Uterus (tissue), 2 donors: ENCODE measurements around the gene ADAMTS19.

Experiments used
- POLR2A ChIP-seq, 2 donors: fragments of 450-650 bp; IDR thresholded peaks; one replicate each; pipeline ENCODE4 v1.6.1; 2016; ENCODE audit warnings: antibody characterized with exemption in 2 of 2, mild to moderate bottlenecking in 1 of 2, moderate library complexity in 1 of 2
- TF ChIP-seq, protein P1 (sequence below), 4 experiments: fragments of 200-600 bp in 2 of 4; fragments of 450-650 bp in 2 of 4; sonication (generic) in 2 of 4; IDR thresholded peaks; one replicate each; pipeline ENCODE4 v1.5.1; 2016 to 2019; ENCODE audit warnings: antibody characterized with exemption in 4 of 4, mild to moderate bottlenecking in 2 of 4, moderate library complexity in 1 of 4

GRCh38 chr5:129661366-129662035 is 201.4 kb downstream of the ADAMTS19 start:
- TF ChIP-seq, protein P1, sequence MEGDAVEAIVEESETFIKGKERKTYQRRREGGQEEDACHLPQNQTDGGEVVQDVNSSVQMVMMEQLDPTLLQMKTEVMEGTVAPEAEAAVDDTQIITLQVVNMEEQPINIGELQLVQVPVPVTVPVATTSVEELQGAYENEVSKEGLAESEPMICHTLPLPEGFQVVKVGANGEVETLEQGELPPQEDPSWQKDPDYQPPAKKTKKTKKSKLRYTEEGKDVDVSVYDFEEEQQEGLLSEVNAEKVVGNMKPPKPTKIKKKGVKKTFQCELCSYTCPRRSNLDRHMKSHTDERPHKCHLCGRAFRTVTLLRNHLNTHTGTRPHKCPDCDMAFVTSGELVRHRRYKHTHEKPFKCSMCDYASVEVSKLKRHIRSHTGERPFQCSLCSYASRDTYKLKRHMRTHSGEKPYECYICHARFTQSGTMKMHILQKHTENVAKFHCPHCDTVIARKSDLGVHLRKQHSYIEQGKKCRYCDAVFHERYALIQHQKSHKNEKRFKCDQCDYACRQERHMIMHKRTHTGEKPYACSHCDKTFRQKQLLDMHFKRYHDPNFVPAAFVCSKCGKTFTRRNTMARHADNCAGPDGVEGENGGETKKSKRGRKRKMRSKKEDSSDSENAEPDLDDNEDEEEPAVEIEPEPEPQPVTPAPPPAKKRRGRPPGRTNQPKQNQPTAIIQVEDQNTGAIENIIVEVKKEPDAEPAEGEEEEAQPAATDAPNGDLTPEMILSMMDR (IDR thresholded peaks at IDR 0.05) = no peak
- no peak for TF ChIP-seq POLR2A (IDR thresholded peaks at IDR 0.05)
